ENCODE measurements around the gene ATP5PO. TPM values are rescaled to one million over a fixed set of nuclear protein-coding genes. Genes with fewer than 3 reads are reported as not detected.

ATP5PO gene
- total RNA-seq, 2 experiments from 2014 or later, result 208 to 210 TPM

DNA sequence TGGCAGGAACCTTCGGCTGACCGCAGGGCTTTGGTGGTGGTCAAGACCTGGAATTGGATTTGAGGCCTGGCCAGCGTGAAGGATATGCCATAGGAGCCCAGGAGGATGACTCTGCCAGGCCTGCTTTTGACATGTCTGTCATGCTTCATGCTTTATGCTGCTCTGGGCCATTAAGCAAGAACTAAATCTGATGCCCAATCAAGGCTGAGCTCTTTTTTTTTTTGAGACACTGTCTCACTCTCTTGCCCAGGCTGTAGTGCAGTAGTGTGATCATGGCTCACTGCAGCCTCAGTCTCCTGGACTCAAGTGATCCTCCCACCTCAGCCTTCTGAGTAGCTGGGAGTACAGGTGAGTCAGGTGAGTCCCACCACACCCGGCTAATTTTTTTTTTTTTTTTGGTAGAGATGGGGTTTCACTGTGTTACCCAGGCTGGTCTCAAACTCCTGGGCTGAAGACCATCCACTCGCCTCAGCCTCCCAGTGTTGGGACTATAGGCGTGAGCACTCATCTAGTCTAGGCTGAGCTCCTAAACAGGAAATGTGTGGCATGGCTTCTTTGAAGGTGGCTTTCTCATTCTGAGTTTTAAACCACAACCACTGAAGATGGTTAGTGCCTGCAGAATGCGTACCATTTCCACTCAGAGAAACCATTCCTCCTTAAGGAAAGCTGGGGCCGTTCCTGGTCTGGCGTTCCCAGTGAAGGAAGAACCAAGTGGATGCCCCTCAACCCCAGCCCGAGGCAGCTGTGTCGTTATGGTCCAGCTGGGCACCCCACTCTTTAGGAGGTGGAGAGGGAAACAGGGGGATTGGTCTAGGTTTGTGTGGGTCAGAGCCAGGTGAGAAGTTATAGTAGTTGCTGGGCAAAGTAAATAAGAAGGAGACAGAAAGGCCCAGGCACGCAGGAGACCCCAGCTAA lies 34.2 kb upstream of the ATP5PO start:
- CTCF ChIA-PET, result interaction anchor here (0.6 to 4.7 kb wide), 9 partner anchors 13 to 398 kb away, joined by 3 to 34 read pairs (median 7); partner anchors contain the start of genes MRPS6 and SLC5A3
- Mint-ChIP-seq H3K27me3 (peaks cover 4% of the 10 kb centered on the region), H3K4me3 (peak overlapping the region; percentile 62), H3K27ac (peak overlapping the region; percentile 97), H3K9me3 (peaks cover 4% of the 10 kb centered on the region), H3K36me3 (peaks cover 23% of the 10 kb centered on the region), H3K4me1 (ENCODE audit: low read depth) (peaks cover 72% of the 10 kb centered on the region)
- POLR2A ChIA-PET, result interaction anchor here (0.6 to 7.1 kb wide), 16 partner anchors 14 to 938 kb away, joined by 3 to 148 read pairs (median 5); partner anchors contain the start of genes MRPS6 and SLC5A3
- intact Hi-C loops (cut with micrococcal nuclease), result loop anchor here (2.0 kb wide), 2 partner anchors 17 to 73 kb away; no protein-coding TSS in a partner anchor
- peak; percentile 77 for DNase-seq

DNA sequence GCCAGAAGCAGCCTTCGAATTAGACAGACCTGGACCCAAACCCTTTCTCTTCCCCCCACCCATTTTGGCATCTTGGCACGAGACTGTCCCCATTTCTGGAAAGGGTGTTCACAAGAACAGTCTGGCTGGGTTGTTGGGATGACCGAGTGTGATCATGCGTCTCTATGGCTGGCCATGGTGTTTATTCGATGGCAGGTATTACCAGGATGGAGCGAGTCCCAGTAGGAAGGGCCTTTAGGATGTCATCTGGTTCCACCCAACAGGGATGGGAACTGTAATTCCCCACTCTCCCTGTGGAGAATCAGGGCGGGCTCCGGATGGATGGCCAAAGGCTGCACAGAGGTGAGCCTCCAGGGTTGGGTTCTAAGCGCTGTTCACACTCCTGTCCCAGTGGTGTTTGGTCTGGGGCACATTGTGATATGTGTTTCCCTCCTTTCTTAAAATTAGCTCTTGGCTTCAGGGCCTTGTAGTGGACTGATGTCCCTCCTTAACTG lies 33.4 kb upstream of the ATP5PO start:
- peak overlapping the region; percentile 97 for H3K27ac Mint-ChIP-seq
- H3K27me3 Mint-ChIP-seq, result peaks cover 4% of the 10 kb centered on the region
- H3K4me1 Mint-ChIP-seq (ENCODE audit: low read depth), result peaks cover 77% of the 10 kb centered on the region
- ChIA-PET CTCF (interaction anchor here (0.7 to 4.7 kb wide), 9 partner anchors 12 to 399 kb away, joined by 3 to 34 read pairs (median 7); partner anchors contain the start of genes MRPS6 and SLC5A3), POLR2A (interaction anchor here (0.6 to 7.1 kb wide), 16 partner anchors 10 to 664 kb away, joined by 3 to 148 read pairs (median 6); partner anchors contain the start of genes MRPS6 and SLC5A3)
- H3K9me3 Mint-ChIP-seq, result peaks cover 11% of the 10 kb centered on the region
- no peak for DNase-seq
- peaks cover 30% of the 10 kb centered on the region for H3K36me3 Mint-ChIP-seq
- peak overlapping the region; percentile 62 for H3K4me3 Mint-ChIP-seq
- intact Hi-C loops (cut with micrococcal nuclease), result loop anchor here (1.0 to 2.0 kb wide), 5 partner anchors 16 to 124 kb away; partner anchors contain the start of genes MRPS6 and SLC5A3

DNA sequence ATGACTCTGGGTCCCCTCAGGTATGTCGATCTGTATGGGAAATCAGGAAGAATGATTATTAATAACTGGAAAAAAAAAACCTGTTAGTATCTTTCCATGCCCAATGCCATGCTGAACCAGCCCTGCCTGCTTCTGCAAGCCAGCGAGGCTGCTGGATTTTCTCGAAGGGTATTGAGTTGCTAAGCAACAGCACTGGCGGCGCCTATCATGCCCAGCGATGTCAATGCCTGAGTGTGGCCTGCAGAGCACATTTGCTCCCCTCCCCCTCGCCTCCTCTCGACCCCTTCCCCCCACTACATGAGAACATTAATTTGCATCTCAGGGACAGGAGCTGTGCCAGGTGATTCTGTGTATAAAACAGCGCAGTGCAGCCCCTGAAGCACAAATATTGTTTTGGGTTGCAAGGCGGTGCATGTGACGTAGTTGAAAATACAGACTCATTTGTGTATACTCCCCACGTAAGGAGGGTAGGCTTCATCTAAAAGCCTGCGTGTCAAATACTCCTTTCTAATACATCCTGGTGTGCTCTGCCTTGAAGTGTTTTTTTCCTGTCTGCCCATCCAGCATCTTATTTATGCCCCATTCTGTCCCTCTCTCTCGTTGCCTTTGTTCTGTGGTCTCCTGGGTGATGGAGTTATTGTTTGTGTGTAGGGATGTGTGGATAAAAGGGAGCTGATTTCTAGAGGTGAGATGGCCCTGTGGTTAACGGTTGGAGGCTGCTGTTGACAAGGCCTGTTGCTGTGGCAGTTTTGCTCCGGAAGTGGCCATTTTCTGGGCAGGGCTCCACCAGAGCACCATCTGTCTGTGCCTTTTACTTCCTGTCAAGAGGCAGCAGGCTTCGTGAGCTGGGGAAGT lies 32.7 kb upstream of the ATP5PO start:
- peak; percentile 93 for DNase-seq
- H3K9me3 Mint-ChIP-seq, result peaks cover 11% of the 10 kb centered on the region
- H3K4me1 Mint-ChIP-seq (ENCODE audit: low read depth), result peaks cover 77% of the 10 kb centered on the region
- intact Hi-C loops (cut with micrococcal nuclease), result loop anchor here (1.0 to 2.0 kb wide), 5 partner anchors 16 to 125 kb away; partner anchors contain the start of genes MRPS6 and SLC5A3
- ChIA-PET CTCF (interaction anchor here (0.7 to 4.7 kb wide), 14 partner anchors 9 to 578 kb away, joined by 3 to 34 read pairs (median 4); partner anchors contain the start of genes MRPS6 and SLC5A3), POLR2A (interaction anchor here (0.6 to 7.1 kb wide), 20 partner anchors 8 to 585 kb away, joined by 3 to 148 read pairs (median 6); partner anchors contain the start of genes MRPS6 and SLC5A3)
- H3K27ac Mint-ChIP-seq, result peak overlapping the region; percentile 97
- H3K4me3 Mint-ChIP-seq, result peak overlapping the region; percentile 62
- H3K36me3 Mint-ChIP-seq, result peaks cover 32% of the 10 kb centered on the region
- H3K27me3 Mint-ChIP-seq, result peaks cover 4% of the 10 kb centered on the region

DNA sequence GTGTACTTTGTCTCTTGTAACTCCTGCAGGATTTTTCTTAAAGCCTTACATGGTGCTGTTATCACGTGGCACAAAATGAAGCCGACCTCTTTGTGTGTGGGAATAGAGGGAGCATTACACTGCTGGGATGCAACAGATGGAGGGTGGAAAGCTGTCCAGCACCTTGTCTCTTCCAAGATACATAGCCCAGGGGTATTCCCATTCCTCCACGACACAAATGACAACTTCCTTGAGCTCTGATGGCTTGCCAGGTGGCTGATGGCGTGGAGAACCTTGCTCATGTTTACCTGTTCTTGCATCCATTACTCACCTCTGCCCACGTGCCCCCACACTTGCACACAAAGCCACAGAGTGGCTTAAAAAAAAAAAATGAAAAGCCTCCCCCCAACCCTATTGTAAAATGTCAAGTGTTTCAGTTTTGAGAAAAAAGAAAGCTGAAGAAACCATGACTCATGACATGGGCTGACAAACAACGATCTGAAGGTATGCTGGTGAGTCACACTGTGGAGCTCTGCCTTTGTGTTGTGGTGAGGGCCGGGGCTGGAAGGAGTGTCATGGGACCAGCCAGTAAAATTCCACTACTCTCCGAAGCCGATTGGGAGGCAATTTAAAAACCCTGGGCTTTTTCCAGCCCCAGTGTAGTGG lies 32.0 kb upstream of the ATP5PO start:
- Mint-ChIP-seq H3K4me3 (peak overlapping the region; percentile 62), H3K4me1 (ENCODE audit: low read depth) (peaks cover 72% of the 10 kb centered on the region), H3K27ac (peak overlapping the region; percentile 97), H3K9me3 (peaks cover 11% of the 10 kb centered on the region), H3K27me3 (peaks cover 4% of the 10 kb centered on the region), H3K36me3 (peaks cover 28% of the 10 kb centered on the region)
- CTCF ChIA-PET, result interaction anchor here (0.7 to 4.7 kb wide), 9 partner anchors 8 to 579 kb away, joined by 3 to 34 read pairs (median 5); no protein-coding TSS in a partner anchor
- POLR2A ChIA-PET, result interaction anchor here (0.6 to 7.1 kb wide), 16 partner anchors 9 to 586 kb away, joined by 3 to 148 read pairs (median 7); partner anchors contain the start of genes MRPS6 and SLC5A3
- intact Hi-C loops (cut with micrococcal nuclease), result loop anchor here (1.0 to 2.0 kb wide), 6 partner anchors 11 to 126 kb away; partner anchors contain the start of genes MRPS6 and SLC5A3
- peak; percentile 92 for DNase-seq

DNA sequence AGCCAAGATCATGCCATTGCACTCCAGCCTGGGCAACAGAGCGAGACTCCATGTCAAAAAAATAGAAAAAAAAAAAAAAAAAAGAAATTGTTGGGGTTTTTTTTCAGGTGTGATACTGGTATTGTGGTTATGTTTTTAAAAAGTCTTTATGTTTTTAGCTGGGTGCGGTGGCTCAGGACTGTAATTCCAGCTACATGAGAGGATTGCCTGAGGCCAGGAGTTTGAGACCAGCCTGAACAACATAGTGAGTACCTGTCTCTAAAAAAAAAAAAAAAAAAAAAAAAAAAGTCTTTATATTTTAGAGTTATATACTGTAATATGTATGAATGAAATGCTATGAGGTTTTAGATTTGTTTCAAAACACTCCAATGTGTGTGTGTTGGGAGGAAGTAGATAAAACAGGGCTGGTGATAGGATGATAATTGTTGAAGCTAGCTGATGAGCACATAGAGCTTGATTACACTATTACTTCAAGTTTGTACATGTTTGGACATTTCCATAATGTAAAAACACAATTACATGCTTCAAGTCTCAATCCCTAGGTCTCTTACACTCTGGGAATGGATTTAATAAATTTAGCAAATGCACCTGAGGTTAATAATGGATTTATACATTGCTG lies 30.2 kb upstream of the ATP5PO start:
- no peak for DNase-seq
- ChIA-PET POLR2A (interaction anchor here (0.6 to 7.1 kb wide), 5 partner anchors 13 to 1216 kb away, joined by 3 to 148 read pairs (median 4); no protein-coding TSS in a partner anchor), CTCF (interaction anchor here (0.9 to 4.7 kb wide), 2 partner anchors 9 to 22 kb away, joined by 4 to 34 read pairs; no protein-coding TSS in a partner anchor)
- peaks cover 69% of the 10 kb centered on the region for H3K4me1 Mint-ChIP-seq (ENCODE audit: low read depth)
- peaks cover 27% of the 10 kb centered on the region for H3K36me3 Mint-ChIP-seq
- peak overlapping the region; percentile 97 for H3K27ac Mint-ChIP-seq
- H3K9me3 Mint-ChIP-seq, result peaks cover 11% of the 10 kb centered on the region
- intact Hi-C loops (cut with micrococcal nuclease), result no loop called here
- peak overlapping the region; percentile 5 for H3K4me3 Mint-ChIP-seq
- peaks cover 4% of the 10 kb centered on the region for H3K27me3 Mint-ChIP-seq

DNA sequence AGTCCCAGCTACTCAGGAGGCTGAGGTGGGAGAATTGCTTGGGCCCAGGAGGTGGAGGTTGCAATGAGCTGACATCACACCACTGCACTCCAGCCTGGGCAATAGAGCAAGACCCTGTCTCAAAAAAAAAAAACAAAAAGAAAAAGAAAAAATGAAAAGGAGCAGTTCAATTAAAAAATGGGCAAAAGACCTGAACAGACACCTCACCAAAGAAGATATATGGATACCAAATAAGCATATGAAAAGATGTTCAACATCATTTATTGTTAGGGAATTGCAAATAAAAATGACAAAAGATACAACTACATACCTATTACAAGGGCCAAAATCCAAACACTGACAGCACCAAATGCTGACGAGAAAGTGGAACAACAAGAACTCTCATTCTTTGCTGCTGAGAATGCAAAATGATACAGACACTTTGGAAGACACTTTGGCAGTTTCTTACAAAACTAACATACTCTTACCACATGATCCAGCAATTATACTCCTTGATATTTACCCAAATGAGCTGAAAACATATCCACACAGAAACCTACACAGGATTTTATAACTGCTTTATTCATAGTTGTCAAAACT lies 28.7 kb upstream of the ATP5PO start:
- peak overlapping the region; percentile 47 for H3K27ac Mint-ChIP-seq
- POLR2A ChIA-PET, result no interaction called here
- CTCF ChIA-PET, result interaction anchor here (3.2 kb wide), 1 partner anchor 20 kb away, joined by 17 read pairs; no protein-coding TSS in a partner anchor

DNA sequence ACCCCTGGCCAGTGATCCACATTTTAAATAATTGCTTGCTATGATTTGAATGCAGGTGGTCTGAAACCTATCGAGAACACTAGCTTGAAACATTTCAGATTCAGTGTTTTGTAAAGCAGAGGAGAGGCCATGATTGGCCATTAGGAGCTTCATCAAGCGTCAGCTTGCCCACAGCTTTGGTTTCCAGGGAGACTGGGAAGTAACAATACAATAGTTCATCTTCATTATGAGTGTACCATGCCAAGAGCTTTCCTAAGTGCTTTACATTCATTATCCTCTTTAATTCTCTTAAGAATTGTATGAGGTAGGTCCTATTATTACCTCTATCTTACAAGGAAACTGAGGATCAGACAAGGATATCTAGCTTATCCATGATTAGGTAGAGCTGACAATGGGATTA lies 27.7 kb upstream of the ATP5PO start:
- Mint-ChIP-seq H3K36me3 (peaks cover 25% of the 10 kb centered on the region), H3K27ac (no peak overlapping the region), H3K4me3 (no peak overlapping the region), H3K27me3 (peaks cover 4% of the 10 kb centered on the region), H3K4me1 (ENCODE audit: low read depth) (peaks cover 71% of the 10 kb centered on the region), H3K9me3 (peaks cover 11% of the 10 kb centered on the region)
- ChIA-PET CTCF (interaction anchor here (3.2 kb wide), 1 partner anchor 19 kb away, joined by 17 read pairs; no protein-coding TSS in a partner anchor), POLR2A (interaction anchor here (1.0 to 1.2 kb wide), 2 partner anchors 32 to 130 kb away, joined by 3 to 4 read pairs; partner anchors contain the start of genes MRPS6 and SLC5A3)
- no peak for DNase-seq
- intact Hi-C loops (cut with micrococcal nuclease), result no loop called here

More for the DNA sequence above, 28.7 kb upstream of the ATP5PO start:
- no peak overlapping the region for H3K4me3 Mint-ChIP-seq
- peaks cover 25% of the 10 kb centered on the region for H3K36me3 Mint-ChIP-seq
- H3K4me1 Mint-ChIP-seq (ENCODE audit: low read depth), result peaks cover 70% of the 10 kb centered on the region
- no peak for DNase-seq
- peaks cover 11% of the 10 kb centered on the region for H3K9me3 Mint-ChIP-seq
- intact Hi-C loops (cut with micrococcal nuclease), result no loop called here
- peaks cover 4% of the 10 kb centered on the region for H3K27me3 Mint-ChIP-seq

DNA sequence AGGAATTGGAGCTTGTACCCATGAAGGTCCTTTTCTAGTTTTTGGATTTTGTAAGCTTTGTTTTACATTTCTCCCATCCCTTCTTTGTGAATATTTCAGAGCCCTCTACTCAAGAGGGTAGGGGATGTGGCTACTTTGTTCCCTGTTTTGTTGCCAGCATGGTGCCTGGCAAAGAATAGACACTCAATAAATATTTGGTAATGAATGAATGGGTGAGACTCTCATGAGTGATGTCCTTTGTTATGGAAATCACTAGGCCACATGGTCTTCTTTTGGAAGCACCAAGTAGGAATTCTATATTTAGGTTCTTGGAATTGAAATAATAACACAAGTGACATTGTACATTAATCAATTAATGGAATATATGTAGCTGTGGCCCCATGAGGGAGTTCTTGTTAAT lies 26.8 kb upstream of the ATP5PO start:
- POLR2A ChIA-PET, result no interaction called here
- Mint-ChIP-seq H3K36me3 (peaks cover 19% of the 10 kb centered on the region), H3K4me3 (no peak overlapping the region), H3K9me3 (peaks cover 11% of the 10 kb centered on the region), H3K4me1 (ENCODE audit: low read depth) (peaks cover 70% of the 10 kb centered on the region), H3K27ac (no peak overlapping the region), H3K27me3 (no peaks in the 10 kb centered on the region)
- CTCF ChIA-PET, result interaction anchor here (0.7 to 3.2 kb wide), 2 partner anchors 8 to 19 kb away, joined by 6 to 17 read pairs; no protein-coding TSS in a partner anchor
- DNase-seq, result no peak
- intact Hi-C loops (cut with micrococcal nuclease), result no loop called here

DNA sequence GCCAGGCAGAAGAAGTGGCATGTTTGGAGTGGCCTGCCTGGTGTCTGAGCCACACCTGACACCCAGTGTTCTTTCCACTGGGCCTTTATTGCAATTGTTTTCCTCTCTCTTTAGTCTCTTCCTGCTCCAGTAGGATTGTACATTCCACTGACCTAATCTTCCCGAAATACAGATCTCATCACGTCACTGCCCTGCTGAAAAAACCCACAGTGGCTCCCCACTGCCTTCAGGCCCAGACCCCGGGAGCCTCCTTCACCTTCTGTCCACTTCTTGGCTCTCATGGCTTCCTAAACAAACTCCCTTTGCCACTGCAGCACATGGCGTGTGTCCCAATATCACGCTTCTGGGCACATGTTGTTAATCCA lies 25.3 kb upstream of the ATP5PO start:
- Mint-ChIP-seq H3K4me3 (no peak overlapping the region), H3K4me1 (ENCODE audit: low read depth) (peaks cover 70% of the 10 kb centered on the region), H3K27me3 (no peaks in the 10 kb centered on the region), H3K9me3 (peaks cover 11% of the 10 kb centered on the region), H3K36me3 (peaks cover 21% of the 10 kb centered on the region), H3K27ac (peak overlapping the region; percentile 75)
- CTCF ChIA-PET, result interaction anchor here (3.2 kb wide), 1 partner anchor 17 kb away, joined by 17 read pairs; no protein-coding TSS in a partner anchor
- intact Hi-C loops (cut with micrococcal nuclease), result no loop called here
- POLR2A ChIA-PET, result interaction anchor here (1.2 kb wide), 1 partner anchor 35 kb away, joined by 7 read pairs; no protein-coding TSS in a partner anchor
- no peak for DNase-seq

Measured in activated CD4-positive, alpha-beta memory T cell treated with anti-CD3 and anti-CD28 coated beads for 36 hours (primary cell).